CD14-positive monocyte (primary cell): Measurements from ENCODE around the gene RANBP17. TPM values are rescaled to one million over a fixed set of nuclear protein-coding genes. Genes with fewer than 3 reads are reported as not detected.

Source experiments
- DNase-seq, 3 donors: peaks; one replicate each; pipeline ENCODE4 v3.0.0-alpha.2; 2011 to 2022
- H2AFZ ChIP-seq: 2 replicates; pipeline ENCODE4 v1.6.0; 2012; ENCODE audit warnings: mild to moderate bottlenecking, low read depth, low read length, inconsistent platforms; ENCODE audit not compliant: insufficient read depth, poor library complexity, severe bottlenecking
- H3K27ac ChIP-seq, 2 donors: 1 replicate in 1 of 2; 2 replicates in 1 of 2; pipeline ENCODE4 v1.5.1; 2012 to 2013; ENCODE audit warnings: low read length in 2 of 2, control low read depth in 1 of 2, inconsistent platforms in 1 of 2, low read depth in 1 of 2, mild to moderate bottlenecking in 1 of 2
- H3K27me3 ChIP-seq, 2 donors: one replicate each; pipeline versions ENCODE4 v1.6.0 to v1.6.1; 2011 to 2013; ENCODE audit warnings: low read length in 2 of 2; ENCODE audit not compliant: control insufficient read depth in 2 of 2, insufficient read depth in 2 of 2
- H3K36me3 ChIP-seq, 2 donors: replicated peaks in 1 of 2; 1 replicate in 1 of 2; 2 replicates in 1 of 2; pipeline versions ENCODE4 v1.5.1 to v1.6.1; 2012 to 2013; ENCODE audit warnings: low read length in 2 of 2, control low read depth in 1 of 2, inconsistent platforms in 1 of 2, mild to moderate bottlenecking in 1 of 2; ENCODE audit not compliant: insufficient read depth in 2 of 2, control insufficient read depth in 1 of 2
- H3K4me1 ChIP-seq, 2 donors: 1 replicate in 1 of 2; 2 replicates in 1 of 2; pipeline versions ENCODE4 v1.5.1 to v1.6.1; 2012 to 2013; ENCODE audit warnings: low read length in 2 of 2, control low read depth in 1 of 2, inconsistent platforms in 1 of 2, mild to moderate bottlenecking in 1 of 2, moderate library complexity in 1 of 2; ENCODE audit not compliant: insufficient read depth in 2 of 2, control insufficient read depth in 1 of 2
- H3K4me2 ChIP-seq: replicated peaks from 2 replicates; pipeline ENCODE3; 2012; ENCODE audit warnings: low read length, moderate library complexity, mild to moderate bottlenecking; ENCODE audit not compliant: poor library complexity, severe bottlenecking; ENCODE audit errors: extremely low read depth
- H3K4me3 ChIP-seq, 3 experiments: fragments of 200-600 bp in 1 of 3; sonication (generic) in 1 of 3; replicated peaks in 1 of 3; 1 replicate in 2 of 3; 2 replicates in 1 of 3; pipeline ENCODE4 v1.5.1; 2011 to 2013; ENCODE audit warnings: low read length in 3 of 3, mild to moderate bottlenecking in 3 of 3, control low read depth in 2 of 3, low read depth in 2 of 3, inconsistent platforms in 1 of 3, moderate library complexity in 1 of 3
- H3K79me2 ChIP-seq: 2 replicates; pipeline ENCODE4 v1.6.0; 2012; ENCODE audit warnings: mild to moderate bottlenecking, control low read depth, inconsistent platforms, low read length, moderate library complexity; ENCODE audit not compliant: insufficient read depth
- H3K9ac ChIP-seq: 2 replicates; pipeline ENCODE4 v1.6.0; 2017; ENCODE audit warnings: low read length, mild to moderate bottlenecking; ENCODE audit not compliant: insufficient read depth, poor library complexity, severe bottlenecking
- H3K9me3 ChIP-seq, 2 donors: replicated peaks in 1 of 2; 1 replicate in 1 of 2; 2 replicates in 1 of 2; pipeline versions ENCODE4 v1.5.1 to v1.6.1; 2012 to 2013; ENCODE audit warnings: low read length in 2 of 2, control low read depth in 1 of 2; ENCODE audit not compliant: control insufficient read depth in 1 of 2, insufficient read depth in 1 of 2
- H4K20me1 ChIP-seq: 2 replicates; pipeline ENCODE4 v1.6.0; 2012; ENCODE audit warnings: mild to moderate bottlenecking, low read length, control low read depth, moderate library complexity; ENCODE audit not compliant: insufficient read depth
- H3K27ac Mint-ChIP-seq, 7 donors: one replicate each; pipeline ENCODE4 v1.8.0; 2020; ENCODE audit warnings: mild to moderate bottlenecking in 7 of 7, mixed read lengths in 7 of 7, moderate library complexity in 6 of 7, inconsistent platforms in 2 of 7
- H3K27me3 Mint-ChIP-seq, 3 donors: one replicate each; pipeline ENCODE4 v1.8.0; 2021 to 2022; ENCODE audit warnings: low read depth in 3 of 3, mild to moderate bottlenecking in 3 of 3, mixed read lengths in 3 of 3, moderate library complexity in 3 of 3, inconsistent platforms in 1 of 3
- H3K36me3 Mint-ChIP-seq, 2 donors: one replicate each; pipeline ENCODE4 v1.8.0; 2020; ENCODE audit warnings: mixed read lengths in 2 of 2, inconsistent platforms in 1 of 2, mild to moderate bottlenecking in 1 of 2
- H3K4me1 Mint-ChIP-seq: one replicate; pipeline ENCODE4 v1.8.0; 2020; ENCODE audit warnings: mild to moderate bottlenecking, mixed read lengths
- H3K4me3 Mint-ChIP-seq, 2 donors: one replicate each; pipeline ENCODE4 v1.8.0; 2020; ENCODE audit warnings: mild to moderate bottlenecking in 2 of 2, mixed read lengths in 2 of 2, moderate library complexity in 1 of 2
- H3K9me3 Mint-ChIP-seq, 7 donors: one replicate each; pipeline ENCODE4 v1.8.0; 2020 to 2022; ENCODE audit warnings: mixed read lengths in 7 of 7, mild to moderate bottlenecking in 6 of 7, moderate library complexity in 6 of 7, inconsistent platforms in 2 of 7
- CTCF ChIP-seq: fragments of 200-600 bp; IDR thresholded peaks from one replicate; pipeline ENCODE4 v1.8.0; 2022; ENCODE audit warnings: antibody characterized with exemption, mild to moderate bottlenecking
- WGBS: methylation state at CpG from one replicate; pipeline ENCODE4 v1.1.5; 2013; ENCODE audit warnings: missing lambda C conversion rate; ENCODE audit not compliant: insufficient coverage; 5-methylcytosine and 5-hydroxymethylcytosine counted together
- intact Hi-C, 2 donors: fragments of 100-400 bp; cut with micrococcal nuclease; formaldehyde crosslinking; loops; one replicate each; pipeline versions ENCODE4 v1.15.0 to v1.15.1; 2023
- polyA plus RNA-seq, 3 donors: library from polyadenylated mRNA; depleted of rRNA in 1 of 3; unstranded in 2 of 3; stranded (reverse) in 1 of 3; fragments of 300-500 nt in 2 of 3; fragments of >200 nt in 1 of 3; fragmentation: Illumina TruSeq in 2 of 3; gene quantifications; 1 replicate in 2 of 3; 2 replicates in 1 of 3; pipeline ENCODE4 v1.2.3, GENCODE V29; 2012 to 2021

Gene RANBP17
- polyA plus RNA-seq, 3 donors: 0.07 to 0.13 TPM; not detected in 1

DNA sequence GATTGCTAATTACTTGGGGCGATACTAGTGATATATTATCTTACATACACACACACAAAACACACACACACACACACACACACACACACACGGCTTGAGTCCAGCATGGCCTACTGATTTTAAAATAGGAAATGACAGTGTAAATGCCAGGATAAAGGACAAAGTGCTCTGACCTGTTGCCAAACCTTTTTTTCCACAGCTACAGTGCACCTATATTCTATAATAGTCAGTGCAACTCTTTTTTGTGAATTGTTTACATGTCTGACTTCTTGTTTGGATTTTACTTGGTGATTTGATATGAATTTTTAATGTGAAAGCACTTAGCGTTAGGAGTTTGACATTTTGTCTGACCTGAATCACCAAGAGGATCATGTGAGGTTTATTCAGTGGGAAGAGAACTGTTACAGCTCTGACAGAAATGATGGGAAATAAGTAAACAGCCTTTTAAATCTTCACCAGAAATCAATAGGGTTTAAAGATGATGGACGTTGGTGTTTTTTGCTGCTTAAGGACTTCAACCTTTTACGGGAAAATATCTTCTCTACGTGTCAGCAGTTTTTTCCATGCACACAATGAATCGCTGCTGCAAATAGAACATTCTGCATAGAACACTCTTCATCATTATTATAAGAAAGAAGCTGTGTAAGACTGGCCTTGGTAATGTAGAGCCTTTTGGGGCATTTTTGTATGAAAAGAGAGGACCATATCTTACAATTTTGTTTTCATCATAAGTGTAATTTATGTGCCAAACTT, 218.5 kb downstream of the RANBP17 start:
- H3K27ac ChIP-seq: no peak overlapping the region
- Mint-ChIP-seq H3K9me3 (peaks cover 0 to 8% (median 4%) of the 10 kb centered on the region in 7 donors), H3K4me1 (no peaks in the 10 kb centered on the region), H3K27ac (no peak overlapping the region), H3K4me3 (no peak overlapping the region), H3K27me3 (peaks cover 0 to 1% (median 0%) of the 10 kb centered on the region in 3 donors), H3K36me3 (no peaks in the 10 kb centered on the region)
- TF ChIP-seq CTCF: no peak
- no peaks in the 10 kb centered on the region for H3K4me1 ChIP-seq
- no CpG with 5 or more reads among the region's 7 CpGs for WGBS
- no peaks in the 10 kb centered on the region for H3K27me3 ChIP-seq
- no peak for DNase-seq
- peaks cover 0 to 8% of the 10 kb centered on the region in 2 donors for H3K9me3 ChIP-seq
- no peaks in the 10 kb centered on the region for H3K36me3 ChIP-seq
- H3K4me3 ChIP-seq: no peak overlapping the region
- H3K9ac ChIP-seq: no peak overlapping the region
- intact Hi-C loops: no loop called here
- H3K4me2 ChIP-seq: no peak overlapping the region
- no peaks in the 10 kb centered on the region for H3K79me2 ChIP-seq
- no peak overlapping the region for H2AFZ ChIP-seq
- no peaks in the 10 kb centered on the region for H4K20me1 ChIP-seq

GRCh38 chr5:171081319-171081718, 219.5 kb downstream of the RANBP17 start:
- Mint-ChIP-seq H3K27ac (no peak overlapping the region), H3K4me3 (no peak overlapping the region), H3K27me3 (peaks cover 0 to 1% (median 0%) of the 10 kb centered on the region in 3 donors), H3K9me3 (peaks cover 0 to 8% (median 4%) of the 10 kb centered on the region in 7 donors), H3K36me3 (no peaks in the 10 kb centered on the region), H3K4me1 (no peaks in the 10 kb centered on the region)
- Histone ChIP-seq H3K4me2 (no peak overlapping the region), H3K4me1 (no peaks in the 10 kb centered on the region), H3K27ac (no peak overlapping the region), H3K79me2 (no peaks in the 10 kb centered on the region), H2AFZ (no peak overlapping the region), H3K9ac (no peak overlapping the region), H3K9me3 (peaks cover 0 to 8% of the 10 kb centered on the region in 2 donors), H3K27me3 (no peaks in the 10 kb centered on the region), H3K4me3 (no peak overlapping the region), H3K36me3 (no peaks in the 10 kb centered on the region), H4K20me1 (no peaks in the 10 kb centered on the region)
- intact Hi-C loops: no loop called here
- no peak for TF ChIP-seq CTCF
- no peak for DNase-seq
- no CpG with 5 or more reads among the region's 1 CpG for WGBS
